Stomach (tissue), 9 donors: ENCODE measurements around the gene CNPY4. TPM values are rescaled to one million over a fixed set of nuclear protein-coding genes. Genes with fewer than 3 reads are reported as not detected.

Experiments
- DNase-seq, 2 donors: peaks; one replicate each; pipeline versions ENCODE4 v3.0.0 to v3.0.0-alpha.2; 2013 to 2019
- H3K27ac ChIP-seq, 5 donors: fragments of 200-600 bp in 4 of 5; sonication (generic) in 4 of 5; one replicate each; pipeline ENCODE4 v1.5.1; 2013 to 2019; ENCODE audit warnings: mild to moderate bottlenecking in 1 of 5, moderate library complexity in 1 of 5
- H3K27me3 ChIP-seq, 3 donors: fragments of 200-600 bp; sonication (generic); one replicate each; pipeline ENCODE4 v1.5.1; 2017 to 2019; ENCODE audit warnings: mixed run types in 1 of 3
- H3K36me3 ChIP-seq, 4 donors: fragments of 200-600 bp; sonication (generic); 1 replicate in 3 of 4; 2 replicates in 1 of 4; pipeline ENCODE4 v1.5.1; 2016 to 2019
- H3K4me1 ChIP-seq, 4 donors: fragments of 200-600 bp; sonication (generic); one replicate each; pipeline ENCODE4 v1.5.1; 2016 to 2019
- H3K4me3 ChIP-seq, 4 donors: fragments of 200-600 bp; sonication (generic) in 3 of 4; one replicate each; pipeline ENCODE4 v1.5.1; 2016 to 2019; ENCODE audit warnings: mild to moderate bottlenecking in 1 of 4
- H3K9me3 ChIP-seq, 4 donors: fragments of 200-600 bp; sonication (generic); one replicate each; pipeline ENCODE4 v1.5.1; 2016 to 2019
- EP300 ChIP-seq: sonication (generic); formaldehyde crosslinking; IDR thresholded peaks from one replicate; pipeline ENCODE4 v1.6.1; 2017; ENCODE audit warnings: antibody characterized with exemption
- POLR2A ChIP-seq, 4 donors: fragments of 450-650 bp; IDR thresholded peaks; one replicate each; pipeline ENCODE4 v1.6.1; 2016; ENCODE audit warnings: antibody characterized with exemption in 4 of 4, control low read depth in 2 of 4, mild to moderate bottlenecking in 1 of 4, moderate library complexity in 1 of 4
- POLR2AphosphoS5 ChIP-seq, 3 donors: sonication (generic); formaldehyde crosslinking; IDR thresholded peaks; one replicate each; pipeline ENCODE4 v1.6.1; 2016; ENCODE audit warnings: antibody characterized with exemption in 3 of 3
- WGBS, 5 donors: extraction: QIAGEN DNeasy Blood & Tissue Kit in 3 of 5; methylation state at CpG; one replicate each; pipeline versions ENCODE4 v1.1.5 to v1.1.7; 2013 to 2018; 5-methylcytosine and 5-hydroxymethylcytosine counted together
- intact Hi-C: fragments of 100-400 bp; cut with DNase I; formaldehyde crosslinking; loops from one replicate; pipeline ENCODE4 v1.15.1; 2023; ENCODE audit warnings: low total_unique reads
- polyA plus RNA-seq, 3 donors: library from polyadenylated mRNA; stranded (reverse); fragments of 200-250 nt; gene quantifications; one replicate each; pipeline ENCODE4 v1.2.3, GENCODE V29; 2013
- total RNA-seq, 5 donors: library from RNA; depleted of rRNA; stranded (reverse); fragments of >200 nt; gene quantifications; one replicate each; pipeline versions ENCODE4 v1.1.0 to v1.2.3, GENCODE V29; 2014 to 2016
- TF ChIP-seq, protein P1 (sequence below), 7 experiments: fragments of 450-650 bp in 4 of 7; fragments of 200-600 bp in 3 of 7; sonication (generic) in 3 of 7; IDR thresholded peaks; one replicate each; pipeline ENCODE4 v1.5.1; 2016 to 2019; ENCODE audit warnings: antibody characterized with exemption in 7 of 7, control low read depth in 2 of 7, mild to moderate bottlenecking in 1 of 7
- donor health status: healthy with polysubstance abuse.
- donor health status: Bipolar disorder and iron deficiency.
- donor health status: healthy.

Gene CNPY4
- total and polyA plus RNA-seq, 8 donors, result 0.45 to 10.6 (median 6.0) TPM

DNA sequence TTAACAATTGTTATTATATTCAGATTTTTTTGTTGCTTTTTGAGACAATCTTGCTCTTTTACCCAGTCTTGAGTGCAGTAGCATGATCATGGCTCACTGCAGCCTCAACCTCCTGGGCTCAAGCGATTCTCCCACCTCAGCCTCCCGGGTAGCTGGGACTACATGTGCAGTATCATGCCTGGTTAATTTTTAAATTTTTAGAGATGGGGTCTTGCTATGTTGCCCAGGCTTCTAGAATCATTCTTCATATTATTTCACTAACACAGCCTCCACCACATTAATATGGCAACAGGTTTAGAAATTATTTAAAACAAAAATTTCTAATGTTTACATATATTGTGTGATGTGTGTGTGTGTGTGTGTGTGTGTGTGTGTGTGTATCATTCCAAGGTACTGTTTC is 27.8 kb downstream of the CNPY4 start:
- no peak overlapping the region for H3K4me3 ChIP-seq
- H3K27me3 ChIP-seq, result no peaks in the 10 kb centered on the region
- DNase-seq, result no peak
- peaks cover 7 to 50% (median 25%) of the 10 kb centered on the region in 4 donors for H3K4me1 ChIP-seq
- H3K27ac ChIP-seq, result no peak overlapping the region
- H3K9me3 ChIP-seq, result no peaks in the 10 kb centered on the region
- peaks cover 0 to 13% (median 6%) of the 10 kb centered on the region in 4 donors for H3K36me3 ChIP-seq
- intact Hi-C loops, result no loop called here
- TF ChIP-seq POLR2A (IDR thresholded peaks at IDR 0.05) (no peak), POLR2AphosphoS5 (IDR thresholded peaks at IDR 0.05) (no peak)
- WGBS, 5 donors, result 91 to 97% (median 95%) methylated on average over 2 of the region's 2 CpGs

DNA sequence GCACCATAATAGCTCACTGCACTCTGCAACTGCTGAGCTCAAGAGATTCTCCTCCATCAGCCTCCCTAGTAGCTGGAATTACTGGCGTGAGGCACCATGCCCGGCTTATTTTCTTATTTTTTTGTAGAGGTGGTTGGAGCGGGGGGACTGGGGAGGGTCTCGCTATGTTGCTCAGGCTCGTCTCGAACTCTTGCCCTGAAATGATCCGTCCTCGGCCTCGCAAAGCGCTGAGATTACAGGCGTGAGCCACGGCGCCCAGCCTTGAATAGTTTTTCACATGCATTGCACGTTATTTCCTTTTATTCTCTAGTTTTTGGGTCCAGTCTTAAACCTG is 28.8 kb downstream of the CNPY4 start:
- H3K4me1 ChIP-seq, result peaks cover 7 to 59% (median 26%) of the 10 kb centered on the region in 4 donors
- 8 to 16% (median 10%) methylated on average over 14 of the region's 14 CpGs for WGBS, 5 donors
- peaks cover 1 to 22% (median 14%) of the 10 kb centered on the region in 4 donors for H3K36me3 ChIP-seq
- H3K4me3 ChIP-seq, result peak overlapping the region; percentile 77 to 93 (median 80)
- TF ChIP-seq EP300, result no peak
- TF ChIP-seq POLR2AphosphoS5 (IDR thresholded peaks at IDR 0.05), result no peak
- TF ChIP-seq, protein P1, sequence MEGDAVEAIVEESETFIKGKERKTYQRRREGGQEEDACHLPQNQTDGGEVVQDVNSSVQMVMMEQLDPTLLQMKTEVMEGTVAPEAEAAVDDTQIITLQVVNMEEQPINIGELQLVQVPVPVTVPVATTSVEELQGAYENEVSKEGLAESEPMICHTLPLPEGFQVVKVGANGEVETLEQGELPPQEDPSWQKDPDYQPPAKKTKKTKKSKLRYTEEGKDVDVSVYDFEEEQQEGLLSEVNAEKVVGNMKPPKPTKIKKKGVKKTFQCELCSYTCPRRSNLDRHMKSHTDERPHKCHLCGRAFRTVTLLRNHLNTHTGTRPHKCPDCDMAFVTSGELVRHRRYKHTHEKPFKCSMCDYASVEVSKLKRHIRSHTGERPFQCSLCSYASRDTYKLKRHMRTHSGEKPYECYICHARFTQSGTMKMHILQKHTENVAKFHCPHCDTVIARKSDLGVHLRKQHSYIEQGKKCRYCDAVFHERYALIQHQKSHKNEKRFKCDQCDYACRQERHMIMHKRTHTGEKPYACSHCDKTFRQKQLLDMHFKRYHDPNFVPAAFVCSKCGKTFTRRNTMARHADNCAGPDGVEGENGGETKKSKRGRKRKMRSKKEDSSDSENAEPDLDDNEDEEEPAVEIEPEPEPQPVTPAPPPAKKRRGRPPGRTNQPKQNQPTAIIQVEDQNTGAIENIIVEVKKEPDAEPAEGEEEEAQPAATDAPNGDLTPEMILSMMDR (IDR thresholded peaks at IDR 0.05), result no peak
- no peak for TF ChIP-seq POLR2A (IDR thresholded peaks at IDR 0.05)
- H3K27ac ChIP-seq, result peak overlapping the region; percentile 79 to 96 (median 90)
- intact Hi-C loops, result no loop called here
- no peak for DNase-seq
- no peaks in the 10 kb centered on the region for H3K27me3 ChIP-seq
- no peaks in the 10 kb centered on the region for H3K9me3 ChIP-seq

GRCh38 chr7:100148559-100149328 is 29.3 kb downstream of the CNPY4 start, which contains the start of gene LAMTOR4:
LAMTOR4 (plus strand) TSS chr7:100148918; CDS start chr7:100148973, 55 bp downstream.
- H3K4me3 ChIP-seq, result peak within 1 kb of the TSS; percentile 77 to 93 (median 80)
- peak; percentile 99 to 100 for DNase-seq
- TF ChIP-seq EP300 (no peak), POLR2AphosphoS5 (IDR thresholded peaks at IDR 0.05) (peak; percentile 70 to 94 (median 88)), POLR2A (IDR thresholded peaks at IDR 0.05) (peak in 1 of 4 donors; percentile 61)
- TF ChIP-seq, protein P1 (IDR thresholded peaks at IDR 0.05), result no peak
- peaks cover 7 to 28% (median 19%) of the 10 kb centered on the region in 4 donors for H3K36me3 ChIP-seq
- no peaks in the 10 kb centered on the region for H3K9me3 ChIP-seq
- peaks cover 7 to 64% (median 28%) of the 10 kb centered on the region in 4 donors for H3K4me1 ChIP-seq
- 0 to 1% (median 0%) methylated on average over 39 to 46 of the region's 46 CpGs for WGBS, 5 donors
- H3K27me3 ChIP-seq, result no peaks in the 10 kb centered on the region
- peak within 1 kb of the TSS; percentile 84 to 96 (median 90) for H3K27ac ChIP-seq
- intact Hi-C loops, result no loop called here

- H3K27me3 ChIP-seq, result no peaks in the 10 kb centered on the region
- intact Hi-C loops, result no loop called here
- H3K27ac ChIP-seq, result peak overlapping the region in 3 of 5 donors; percentile 26 to 65 (median 38)
These were observed 33.0 kb downstream of the CNPY4 start for GRCh38 chr7:100152404-100152803.

More at GRCh38 chr7:100152404-100152803, 33.0 kb downstream of the CNPY4 start:
- DNase-seq, result no peak
- Histone ChIP-seq H3K9me3 (no peaks in the 10 kb centered on the region), H3K4me1 (peaks cover 15 to 93% (median 60%) of the 10 kb centered on the region in 4 donors), H3K4me3 (no peak overlapping the region), H3K36me3 (peaks cover 31 to 63% (median 51%) of the 10 kb centered on the region in 4 donors)
- TF ChIP-seq EP300 (no peak), POLR2A (IDR thresholded peaks at IDR 0.05) (no peak), POLR2AphosphoS5 (IDR thresholded peaks at IDR 0.05) (no peak)
- TF ChIP-seq, protein P1 (IDR thresholded peaks at IDR 0.05), result no peak
